GM18873 (cell line): Measurements from ENCODE around the gene NOP16.

Experiments used
- ATAC-seq: cut with Tn5 transposase; IDR thresholded peaks from one replicate; pipeline ENCODE4 v1.9.1; 2021; ENCODE audit warnings: mild to moderate bottlenecking, moderate library complexity, moderate number of reproducible peaks; ENCODE audit not compliant: unreplicated experiment, low FRiP score

Gene NOP16

DNA sequence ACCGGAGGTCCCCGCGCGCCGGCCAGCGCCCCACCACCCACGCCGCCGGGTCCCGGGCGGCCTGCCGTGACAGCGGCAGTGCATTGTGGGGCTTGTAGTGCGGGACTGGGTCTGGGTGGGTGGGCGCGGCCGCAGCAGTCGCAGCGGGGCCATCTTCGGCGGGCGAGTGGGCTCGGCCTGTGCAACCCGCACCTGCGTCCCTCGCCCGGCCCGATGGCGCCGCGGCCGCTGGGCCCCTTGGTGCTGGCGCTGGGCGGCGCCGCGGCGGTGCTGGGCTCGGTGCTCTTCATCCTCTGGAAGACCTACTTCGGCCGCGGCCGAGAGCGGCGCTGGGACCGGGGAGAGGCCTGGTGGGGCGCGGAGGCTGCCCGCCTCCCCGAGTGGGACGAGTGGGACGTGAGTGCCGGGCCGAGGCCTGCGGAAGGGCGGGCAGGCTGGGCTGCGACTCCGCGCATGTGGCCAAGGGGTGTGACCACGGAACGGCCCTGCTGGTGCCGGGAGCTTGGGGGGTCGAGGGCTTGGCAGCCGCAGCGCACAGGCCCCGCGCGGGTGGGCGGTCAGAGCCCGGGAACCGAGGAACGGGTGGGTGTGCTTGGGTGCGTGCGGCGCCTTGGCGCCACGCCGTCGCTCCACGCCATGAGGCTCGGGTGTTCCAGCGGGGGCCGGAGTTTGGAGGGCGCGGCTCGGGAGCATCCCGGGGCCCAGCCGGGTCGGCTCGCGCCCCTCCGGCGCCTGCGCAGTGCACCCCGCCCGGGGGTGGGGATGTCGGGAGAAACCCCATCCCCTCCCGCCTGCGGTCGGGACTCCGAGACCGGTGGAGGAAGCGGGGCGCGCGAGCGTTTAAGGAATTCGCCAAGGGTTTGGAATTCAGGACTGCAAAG lies 22.8 kb downstream of the NOP16 start, which contains the start of gene ARL10:
ARL10 (plus strand) TSS at position 137 of the 881 bp plus-strand sequence; CDS start at position 214, 77 bp downstream.
- no peak for ATAC-seq

DNA sequence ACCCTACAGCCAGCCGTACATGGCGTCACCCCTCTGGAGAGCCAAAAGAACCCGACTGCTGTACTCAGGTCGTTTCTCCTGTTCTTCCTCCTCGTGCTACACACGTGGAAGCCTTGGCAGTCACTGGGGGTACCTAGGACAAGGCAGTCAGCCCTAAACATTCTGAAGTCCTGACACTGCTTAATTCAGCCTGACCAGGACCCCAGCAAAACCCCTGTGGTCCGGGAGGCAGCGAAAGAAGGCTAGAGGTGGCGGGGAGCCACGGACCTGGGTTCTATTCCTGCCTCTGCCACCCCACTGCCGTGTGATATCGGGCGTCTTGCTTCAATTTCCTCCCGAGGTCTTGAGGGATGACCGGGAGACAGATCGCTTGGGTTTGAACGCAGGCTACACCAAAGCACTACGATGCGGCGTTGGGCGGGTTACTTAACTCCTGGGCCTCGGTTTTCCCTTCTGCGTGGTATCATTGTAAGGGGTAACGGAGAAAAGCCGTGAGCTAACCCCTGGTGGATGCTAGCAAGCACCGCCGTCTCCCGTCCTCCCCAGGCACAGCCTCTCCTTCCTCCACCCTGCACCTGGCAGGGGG lies 23.5 kb downstream of the NOP16 start:
- ATAC-seq: no peak

DNA sequence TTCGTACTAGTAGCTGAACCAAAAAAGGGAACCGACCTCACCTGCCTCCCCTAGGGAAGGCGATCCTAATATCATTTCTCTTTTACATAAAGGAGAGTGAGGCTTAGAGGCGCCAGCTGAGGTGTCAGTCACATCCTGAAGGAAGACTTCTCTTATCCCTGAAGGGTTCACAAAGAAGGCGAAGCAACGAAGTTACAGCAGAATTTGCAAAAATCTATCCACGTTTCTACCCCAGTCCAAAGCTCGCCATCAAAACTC lies 26.2 kb downstream of the NOP16 start:
- ATAC-seq: no peak

DNA sequence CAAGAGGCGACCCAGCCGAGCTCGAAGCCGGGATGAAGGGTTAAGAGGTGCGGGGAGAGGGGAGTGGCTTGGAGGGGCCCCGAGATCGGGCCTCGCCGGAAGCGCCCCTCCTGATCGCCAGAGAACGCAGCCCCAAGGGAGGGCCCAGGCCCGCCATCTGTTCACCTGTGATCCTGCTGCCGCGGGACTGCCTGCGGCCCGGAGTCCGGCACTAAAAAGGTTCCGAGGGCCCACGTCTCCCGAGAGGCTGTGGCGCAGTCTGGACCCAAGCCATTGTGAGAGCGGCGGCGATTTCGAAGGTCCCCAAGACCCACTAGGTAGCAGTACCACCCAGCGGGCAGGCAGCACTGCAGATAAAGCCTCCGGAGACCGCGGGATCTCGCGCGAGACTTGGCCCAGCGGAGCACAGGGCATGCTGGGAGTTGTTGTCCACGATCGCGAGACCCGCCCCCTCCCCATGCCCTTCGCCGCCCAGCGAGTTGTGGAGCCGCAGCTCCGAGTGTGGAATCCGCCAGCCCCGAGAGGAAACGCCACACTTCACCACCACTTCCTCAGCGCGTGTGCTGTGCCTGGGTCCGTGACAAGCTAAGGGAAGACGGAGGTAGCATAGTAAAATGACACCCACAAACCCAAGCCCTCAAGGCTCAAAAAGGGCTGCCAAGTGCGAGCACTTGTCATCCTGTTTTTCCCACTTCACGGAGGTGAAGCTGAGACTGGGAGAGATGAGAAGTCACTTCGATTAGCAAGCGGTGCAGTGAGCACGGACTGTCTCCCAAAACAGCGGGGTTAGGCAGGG lies 26.8 kb downstream of the NOP16 start, which contains the start of gene KIAA1191:
KIAA1191 (minus strand) TSS at position 328 of the 796 bp plus-strand sequence. CDS start 2,256 bp downstream, outside the sequence.
- peak; percentile 84 for ATAC-seq

DNA sequence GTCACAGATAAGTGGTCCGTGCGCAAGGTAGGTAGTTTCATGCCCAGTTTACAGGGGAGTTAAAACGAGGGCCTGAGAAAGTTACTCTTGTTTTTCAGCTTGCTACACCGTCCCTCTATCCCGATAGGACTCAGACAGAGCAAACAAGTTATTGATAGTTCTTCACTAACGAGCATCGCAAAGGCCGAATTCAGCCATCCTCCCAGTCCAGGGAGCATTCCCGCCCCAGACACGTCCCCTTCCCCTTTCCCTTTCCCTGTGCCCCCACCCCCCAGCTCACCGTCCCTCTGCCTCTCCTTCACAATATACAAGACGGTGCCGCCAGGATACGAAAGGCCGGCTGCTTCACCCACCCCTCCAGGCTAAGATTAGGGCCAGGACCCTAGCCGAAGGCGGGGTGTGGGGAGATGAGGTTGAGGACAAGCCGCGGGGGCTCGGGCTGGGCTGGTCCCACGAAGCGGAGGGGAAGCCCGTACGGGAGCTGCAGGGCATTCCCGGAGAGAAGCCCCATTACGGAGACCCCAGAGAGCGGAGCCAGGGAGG lies 27.4 kb downstream of the NOP16 start:
- ATAC-seq: no peak

DNA sequence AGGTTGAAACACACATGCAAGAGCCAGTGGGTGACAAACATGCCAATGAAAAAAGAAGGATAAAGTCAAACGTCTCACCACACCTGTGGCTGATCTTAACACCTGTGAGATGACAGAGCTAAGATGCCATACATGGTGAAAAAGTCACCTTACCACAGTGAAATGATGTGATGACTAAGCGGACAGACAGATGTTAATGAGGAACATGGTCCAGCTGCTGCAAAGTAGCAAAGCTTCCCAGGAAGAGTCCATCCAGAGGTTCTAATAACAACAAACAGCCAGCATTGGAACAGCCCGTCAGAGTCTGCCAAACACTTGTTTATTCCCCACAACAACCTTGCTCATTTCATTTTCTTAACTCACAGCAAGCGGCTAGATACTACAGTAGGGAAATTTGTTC lies 28.7 kb downstream of the NOP16 start:
- no peak for ATAC-seq

DNA sequence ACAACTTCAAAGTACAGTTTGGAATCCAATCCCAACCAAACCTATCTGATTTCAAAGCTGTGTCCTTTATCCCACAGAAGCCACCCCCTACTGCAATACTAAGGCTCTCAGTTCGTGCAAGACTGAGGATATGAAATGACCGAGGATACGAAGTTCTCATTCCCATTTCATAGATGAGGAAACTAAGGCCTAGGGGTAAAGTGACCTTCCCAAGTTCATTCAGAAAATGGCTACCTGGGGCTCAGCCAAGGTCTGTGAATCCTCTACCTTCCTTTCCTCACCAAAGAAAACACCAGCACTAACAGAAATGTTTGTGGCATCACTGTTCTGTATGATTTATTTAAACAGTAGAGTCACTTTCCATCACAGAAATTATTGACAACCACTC lies 32.2 kb downstream of the NOP16 start:
- ATAC-seq: no peak

DNA sequence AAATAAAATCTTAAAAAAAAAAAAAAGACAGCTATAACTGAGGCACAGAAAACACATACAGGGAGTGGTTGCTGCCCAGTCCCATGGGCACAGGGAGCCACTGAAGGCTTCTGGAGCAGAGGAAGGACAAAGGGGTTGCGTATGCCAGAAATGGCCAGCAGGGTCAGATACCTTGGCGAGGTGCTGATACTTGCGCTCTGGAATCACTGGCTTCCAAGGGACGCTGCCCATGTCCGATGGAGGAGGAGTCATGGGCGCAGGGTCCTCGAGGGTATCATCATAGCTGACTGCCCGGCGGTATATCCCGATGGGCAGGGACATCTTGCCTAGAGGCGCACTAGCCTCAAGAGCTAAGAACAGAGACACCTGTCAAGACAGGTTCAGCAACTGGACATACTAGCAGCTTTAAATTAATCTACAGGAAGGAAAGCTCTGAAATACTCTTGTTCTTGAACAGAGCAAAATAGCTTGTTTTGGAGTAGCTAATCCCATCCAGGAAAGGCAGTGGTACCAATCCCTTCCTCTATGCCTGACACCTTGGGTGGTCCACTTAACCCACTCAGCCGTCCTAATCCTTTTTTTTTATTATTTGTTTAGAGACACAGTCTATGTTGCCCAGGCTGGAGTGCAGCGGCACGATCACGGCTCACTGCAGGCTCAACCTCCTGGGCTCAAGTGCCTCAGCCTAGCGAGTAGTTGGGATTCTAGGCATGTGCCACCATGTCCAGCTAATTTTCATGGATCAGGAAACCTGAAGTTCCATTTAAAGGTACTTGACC lies 32.8 kb downstream of the NOP16 start:
- no peak for ATAC-seq

DNA sequence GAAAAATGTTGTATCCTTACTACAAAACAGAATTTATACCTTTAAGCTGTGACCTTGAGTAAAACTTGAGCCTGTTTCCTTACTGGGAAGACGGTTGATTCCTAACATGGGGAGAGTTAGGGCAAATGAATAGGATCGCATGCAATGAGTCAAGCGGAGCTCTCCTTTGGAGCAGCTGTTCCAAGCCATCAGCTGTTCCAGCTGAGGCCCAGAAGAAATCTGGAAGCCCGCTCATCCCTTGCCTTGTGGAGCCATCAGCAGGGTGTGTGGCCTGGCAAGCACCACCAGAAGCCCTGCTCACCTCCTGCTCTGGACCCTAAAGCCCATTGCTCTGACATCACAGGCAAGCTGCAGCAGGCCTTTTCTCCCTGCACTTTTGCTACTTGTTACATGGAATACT lies 34.9 kb downstream of the NOP16 start:
- ATAC-seq: no peak

DNA sequence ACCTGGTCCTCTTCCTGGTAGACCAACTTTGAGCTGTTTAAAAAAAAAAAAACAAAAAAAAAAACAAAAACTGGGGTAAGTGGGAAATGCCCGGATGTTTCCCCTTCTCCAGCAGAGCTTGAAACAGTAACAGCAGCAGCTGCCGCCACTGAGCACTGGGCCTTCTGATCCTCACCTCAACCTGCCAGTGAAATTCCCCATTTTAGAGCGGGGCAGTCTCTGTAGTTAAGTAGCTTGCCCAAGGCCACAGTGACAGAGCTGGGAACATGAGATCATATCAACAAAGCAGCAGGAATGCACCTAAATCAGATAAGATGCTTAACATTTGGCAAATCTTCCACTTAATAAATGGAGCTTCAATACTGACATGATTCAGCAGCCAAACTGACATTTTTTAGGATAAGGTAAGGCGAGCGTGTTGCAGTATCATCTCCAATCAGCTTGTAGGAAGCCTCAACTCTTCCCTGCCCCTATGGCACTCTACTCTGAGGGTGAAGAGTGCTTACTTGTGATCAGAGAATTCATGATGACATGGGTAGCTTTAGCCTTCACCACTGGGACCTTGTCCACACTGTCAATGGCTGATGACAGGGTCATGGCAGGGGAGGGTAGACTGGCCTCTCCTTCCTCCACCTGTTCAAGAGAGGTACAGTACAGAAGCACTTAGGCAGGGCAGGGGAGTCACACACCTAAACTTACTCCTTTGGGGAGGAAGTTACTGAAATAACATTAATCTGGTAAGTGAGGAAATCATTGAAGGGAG lies 36.1 kb downstream of the NOP16 start:
- ATAC-seq: no peak

DNA sequence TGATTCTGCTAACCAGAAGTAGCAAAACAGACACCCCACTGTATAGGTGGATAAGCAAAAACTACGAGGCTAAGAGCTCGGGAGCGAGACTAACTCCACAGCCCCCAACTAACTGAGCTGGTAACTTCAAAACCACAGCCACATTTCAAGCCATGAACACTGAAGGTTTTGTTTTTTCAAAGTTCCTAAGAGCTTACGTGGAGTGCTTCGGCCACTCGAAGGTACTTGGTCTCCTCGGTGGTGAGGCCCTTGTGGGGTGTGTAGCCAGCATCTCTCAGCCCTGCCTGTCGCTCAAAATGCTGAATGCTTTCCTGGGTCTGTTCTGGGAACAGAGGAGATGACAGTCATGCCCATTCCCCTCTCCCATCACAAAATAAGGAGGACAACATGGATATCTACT lies 38.0 kb downstream of the NOP16 start:
- no peak for ATAC-seq

DNA sequence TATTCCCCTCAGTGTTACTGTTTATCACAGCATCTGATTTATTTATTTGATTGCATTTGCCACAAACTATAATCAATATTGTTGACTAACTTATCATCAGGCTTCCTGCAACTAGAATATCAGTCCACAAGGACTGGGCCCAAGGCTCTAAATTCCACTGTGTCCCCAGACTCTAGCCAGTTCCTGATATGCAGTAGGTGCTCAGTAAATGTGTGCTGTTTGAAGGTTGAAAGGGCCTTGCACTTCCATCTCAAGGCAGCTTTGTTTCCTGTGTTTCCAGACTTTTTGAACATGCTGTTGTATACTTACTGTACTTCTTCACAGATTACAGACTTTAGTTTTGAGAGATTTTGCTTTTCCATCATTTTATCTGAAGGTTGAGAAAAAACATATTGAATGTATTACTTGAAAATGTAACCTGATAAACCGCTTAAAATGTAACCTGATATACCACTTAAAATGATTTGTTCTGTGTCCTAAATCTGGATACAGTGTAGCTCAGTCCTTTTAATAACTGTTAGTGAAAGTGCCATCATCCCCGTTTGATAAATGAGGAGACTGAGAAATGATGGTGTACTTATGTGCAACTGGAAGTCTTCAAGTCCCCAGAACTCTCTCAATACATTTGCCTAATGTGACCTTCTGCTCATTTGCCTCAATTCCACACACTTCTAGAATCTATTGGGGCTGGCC lies 45.5 kb downstream of the NOP16 start:
- no peak for ATAC-seq

DNA sequence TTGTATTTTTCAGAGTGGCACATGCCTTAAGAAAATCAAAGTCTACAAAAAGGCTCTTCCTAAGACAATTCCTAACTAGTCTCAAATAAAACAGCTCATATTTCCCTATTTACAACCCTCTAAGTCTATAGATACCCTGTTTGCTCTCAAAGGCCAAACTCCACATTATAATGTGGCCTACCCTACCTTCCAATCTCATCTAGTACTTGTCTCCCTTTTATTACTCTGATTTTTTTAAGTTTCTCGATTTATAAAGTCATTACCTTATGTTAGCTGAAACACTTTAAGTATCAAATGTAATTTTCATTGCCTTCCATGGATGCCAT lies 46.3 kb downstream of the NOP16 start:
- no peak for ATAC-seq

DNA sequence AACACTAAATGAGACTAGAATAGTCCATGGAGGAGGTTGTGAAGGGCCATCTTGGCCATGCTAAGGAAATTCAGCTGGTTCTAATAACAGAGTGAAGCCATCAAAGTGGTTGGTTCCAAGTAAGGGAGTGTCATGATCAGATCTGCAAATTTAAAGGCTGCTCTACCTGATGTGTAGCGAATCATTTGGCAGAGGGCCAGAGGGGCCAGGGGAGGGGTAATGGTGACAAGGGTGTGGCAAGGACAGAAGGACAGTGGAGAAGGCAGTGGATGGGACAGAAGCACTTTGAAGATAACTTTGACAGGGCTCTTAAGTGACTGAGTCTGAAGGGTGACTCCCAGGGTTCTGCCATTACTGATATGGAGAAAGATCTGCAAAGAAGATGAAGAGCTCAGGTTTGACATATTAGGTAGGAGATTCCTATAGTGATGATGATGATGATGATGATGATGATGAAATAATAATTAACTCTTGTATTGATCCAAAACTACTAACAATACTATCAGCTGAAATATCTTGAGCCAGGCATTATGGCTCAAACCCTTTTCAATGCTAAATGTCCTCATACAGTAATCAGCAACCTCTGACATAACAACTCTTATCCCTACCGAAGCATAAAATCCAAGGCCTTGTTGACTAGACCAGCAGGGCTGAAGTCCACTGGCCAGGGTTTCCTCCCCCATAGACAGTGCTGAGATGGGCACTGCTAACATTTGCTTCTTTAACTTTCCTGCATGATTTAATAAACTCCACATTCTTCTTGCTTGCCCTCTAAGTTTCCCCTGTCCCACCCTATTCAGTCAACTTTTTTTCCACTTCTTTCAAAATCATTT lies 46.9 kb downstream of the NOP16 start:
- no peak for ATAC-seq

DNA sequence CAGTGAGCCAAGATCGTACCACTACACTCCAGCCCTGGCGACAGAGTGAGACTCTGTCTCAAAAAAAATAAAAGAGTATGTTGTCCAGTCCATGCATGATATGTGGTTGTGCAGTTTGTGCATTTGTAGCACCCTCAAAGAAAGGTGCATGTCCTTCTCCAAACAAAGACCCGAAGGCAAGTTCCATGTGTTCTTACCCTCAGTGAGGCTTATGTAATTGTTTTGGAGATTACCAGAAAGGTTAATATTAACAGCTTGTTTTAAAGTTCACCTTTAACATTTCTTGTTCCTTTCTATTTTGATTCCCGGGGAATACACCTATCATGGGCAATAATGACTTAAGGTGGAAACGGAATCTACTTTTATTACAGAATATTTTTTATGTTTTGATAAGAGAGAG lies 49.1 kb downstream of the NOP16 start:
- ATAC-seq: no peak

DNA sequence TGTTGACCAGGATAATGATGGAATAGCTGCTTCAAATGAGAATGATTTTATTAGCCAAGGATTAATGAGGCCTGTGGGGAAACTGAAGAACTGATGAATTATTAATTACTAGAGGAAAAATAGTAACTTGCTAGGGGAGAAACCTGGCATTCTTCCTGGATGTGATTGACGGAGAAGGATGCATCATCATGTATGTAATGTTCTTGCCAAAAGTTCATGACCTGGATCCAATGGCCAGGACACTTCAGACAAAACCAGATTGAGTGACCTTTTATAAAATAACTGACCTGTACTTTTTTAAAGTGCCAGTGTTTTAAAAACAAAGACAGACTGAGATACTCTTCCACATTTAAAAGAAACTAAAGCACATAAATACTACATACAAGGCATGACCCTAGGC lies 50.5 kb downstream of the NOP16 start:
- no peak for ATAC-seq

DNA sequence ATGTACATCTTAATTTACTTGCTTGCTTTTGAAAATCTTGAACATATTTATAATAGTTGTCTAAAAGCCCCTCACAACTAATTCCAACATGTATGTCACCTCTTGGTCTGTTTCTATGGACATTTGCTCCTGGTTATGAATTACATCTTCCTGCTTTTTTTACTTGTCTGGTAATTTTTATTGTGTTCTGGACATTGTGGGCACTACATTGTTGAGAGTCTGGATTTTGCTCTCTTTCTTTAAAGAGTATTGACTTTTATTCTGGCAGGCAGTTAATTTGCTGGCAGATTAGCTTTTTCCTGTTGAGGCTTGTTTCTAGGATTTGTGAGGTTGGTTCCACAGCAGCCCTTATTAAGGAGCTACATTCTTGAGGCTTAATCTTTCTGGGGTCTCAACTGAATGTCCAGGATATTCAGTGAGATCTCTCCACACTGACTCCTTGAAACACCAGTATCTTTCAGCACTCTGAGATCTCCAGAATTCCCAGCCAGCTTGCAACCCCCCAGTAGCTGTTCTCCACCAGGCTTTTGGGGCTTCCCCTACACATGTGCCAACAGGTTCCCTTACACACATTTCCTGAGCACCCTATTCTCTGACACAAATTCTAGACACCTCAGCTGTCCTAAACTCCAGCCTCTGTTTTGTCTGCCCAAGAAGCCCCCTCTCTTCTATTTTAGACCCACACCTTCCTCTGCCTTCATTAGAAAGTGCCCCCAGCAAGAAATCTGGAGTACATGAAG lies 54.2 kb downstream of the NOP16 start:
- no peak for ATAC-seq
